Central memory CD8-positive, alpha-beta T cell (primary cell): Measurements from ENCODE around the gene ATG16L2.
"Not testable (repeated sequence)": the region's sequence is repeated elsewhere in the genome, so short reads cannot be mapped to it uniquely, and the experiment has no call there.

Experiments used
- ATAC-seq: fragments of 150-1000 bp; cut with Tn5 transposase; replicated peaks from 2 replicates; pipeline ENCODE4 v1.10.0; 2022; ENCODE audit warnings: mild to moderate bottlenecking, moderate FRiP score, moderate number of reproducible peaks; ENCODE audit not compliant: poor library complexity, severe bottlenecking; ENCODE audit errors: extremely low read depth
- DNase-seq, 2 donors: peaks; one replicate each; pipeline ENCODE4 v3.0.0; 2021; ENCODE audit warnings: low spot score in 2 of 2
- H3K27ac Mint-ChIP-seq: one replicate; pipeline ENCODE4 v1.8.0; 2022; ENCODE audit warnings: low read depth, mild to moderate bottlenecking, moderate library complexity, mixed read lengths
- H3K27me3 Mint-ChIP-seq: one replicate; pipeline ENCODE4 v1.8.0; 2022; ENCODE audit warnings: mixed read lengths
- H3K36me3 Mint-ChIP-seq: one replicate; pipeline ENCODE4 v1.8.0; 2022; ENCODE audit warnings: mild to moderate bottlenecking, moderate library complexity, mixed read lengths; ENCODE audit not compliant: insufficient read depth
- H3K4me1 Mint-ChIP-seq: one replicate; pipeline ENCODE4 v1.8.0; 2022; ENCODE audit warnings: mixed read lengths
- H3K4me3 Mint-ChIP-seq: one replicate; pipeline ENCODE4 v1.8.0; 2022; ENCODE audit warnings: mild to moderate bottlenecking, moderate library complexity, mixed read lengths
- H3K9me3 Mint-ChIP-seq: one replicate; pipeline ENCODE4 v1.8.0; 2022; ENCODE audit warnings: mixed read lengths

Gene ATG16L2

DNA sequence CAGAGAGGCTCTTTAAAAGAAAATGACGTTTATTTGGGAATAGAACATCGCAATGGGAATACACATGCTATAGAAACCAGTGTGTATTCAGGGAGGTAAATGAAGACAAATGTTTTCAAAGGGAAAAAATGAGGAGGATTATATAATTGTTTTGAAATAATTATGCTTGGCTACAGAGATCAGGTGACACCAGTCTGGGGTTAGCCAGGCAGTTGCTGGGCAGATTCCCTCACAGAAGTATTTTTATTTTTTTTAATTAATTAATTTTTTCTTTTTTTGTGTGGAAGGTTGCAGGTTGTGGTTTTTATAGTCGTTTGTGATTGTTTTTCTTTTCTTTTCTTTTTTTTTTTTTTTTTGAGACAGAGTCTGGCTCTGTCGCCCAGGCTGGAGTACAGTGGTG lies 14.8 kb upstream of the ATG16L2 start:
- no peak overlapping the region for H3K27ac Mint-ChIP-seq

DNA sequence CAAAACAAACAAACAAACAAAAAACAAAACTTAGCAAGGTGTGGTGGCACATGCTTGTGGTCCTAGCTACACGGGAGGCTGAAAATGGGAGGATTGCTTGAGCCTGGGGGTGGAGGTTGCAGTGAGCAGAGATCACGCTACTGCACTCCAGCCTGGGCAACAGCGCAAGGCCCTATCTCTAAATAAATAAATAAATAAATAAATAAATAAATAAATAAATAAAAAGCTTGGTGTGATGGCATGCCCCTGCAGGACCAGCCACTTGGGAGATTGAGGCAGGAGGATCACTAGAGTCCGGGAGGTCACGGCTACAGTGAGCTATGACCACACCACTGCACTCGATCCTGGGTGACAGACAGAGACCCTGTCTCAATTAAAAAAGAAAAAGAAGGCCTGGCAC lies 11.4 kb upstream of the ATG16L2 start:
- Mint-ChIP-seq H3K36me3 (peaks cover 4% of the 10 kb centered on the region), H3K9me3 (no peaks in the 10 kb centered on the region), H3K4me1 (no peaks in the 10 kb centered on the region), H3K27ac (no peak overlapping the region), H3K27me3 (no peaks in the 10 kb centered on the region), H3K4me3 (no peak overlapping the region)
- DNase-seq = no peak
- ATAC-seq = no peak

More for the DNA sequence above, 14.8 kb upstream of the ATG16L2 start:
- H3K36me3 Mint-ChIP-seq = no peaks in the 10 kb centered on the region
- no peak overlapping the region for H3K4me3 Mint-ChIP-seq
- H3K9me3 Mint-ChIP-seq = no peaks in the 10 kb centered on the region
- no peaks in the 10 kb centered on the region for H3K27me3 Mint-ChIP-seq
- peaks cover 5% of the 10 kb centered on the region for H3K4me1 Mint-ChIP-seq
- DNase-seq (no peak), ATAC-seq (no peak)

DNA sequence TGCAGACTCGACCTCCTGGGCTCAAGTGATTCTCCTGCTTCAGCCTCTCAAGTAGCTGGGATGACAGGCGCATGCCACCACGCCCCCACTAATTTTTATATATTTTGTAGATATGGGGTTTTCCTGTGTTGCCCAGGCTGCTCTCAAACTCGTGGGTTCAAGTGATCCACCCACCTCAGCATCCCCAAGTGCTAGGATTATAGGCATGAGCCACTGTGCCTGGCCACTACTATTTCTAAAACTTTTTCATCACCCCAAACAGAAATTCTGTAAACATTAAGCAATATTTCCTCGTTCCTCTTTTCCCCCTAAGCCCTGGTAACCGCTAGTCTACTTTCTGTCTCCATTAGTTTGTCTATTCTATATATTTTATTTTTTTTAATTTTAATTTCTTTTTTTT lies 9.0 kb upstream of the ATG16L2 start:
- Mint-ChIP-seq H3K9me3 (no peaks in the 10 kb centered on the region), H3K4me1 (peaks cover under 1% of the 10 kb centered on the region), H3K36me3 (peaks cover 6% of the 10 kb centered on the region), H3K27ac (no peak overlapping the region), H3K27me3 (no peaks in the 10 kb centered on the region), H3K4me3 (no peak overlapping the region)
- no peak for DNase-seq
- ATAC-seq = no peak

DNA sequence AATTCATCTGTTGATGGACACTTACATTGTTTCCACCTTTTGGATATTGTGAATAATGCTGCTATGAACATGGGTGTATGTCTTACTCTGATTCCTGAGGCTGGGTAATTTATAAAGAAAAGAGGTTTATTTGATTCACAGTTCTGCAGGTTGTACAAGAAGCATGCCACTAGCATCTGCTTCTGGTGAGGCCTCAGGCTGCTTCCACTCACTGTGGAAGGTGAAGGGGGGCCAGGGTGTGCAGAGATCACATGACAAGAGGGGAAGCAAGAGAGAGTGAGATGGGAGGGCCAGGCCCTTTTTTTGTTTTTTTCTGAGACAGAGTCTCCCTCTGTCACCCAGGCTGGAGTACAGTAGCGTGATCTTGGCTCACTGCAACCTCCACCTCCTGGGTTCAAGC lies 7.8 kb upstream of the ATG16L2 start:
- H3K27me3 Mint-ChIP-seq, H3K9me3 Mint-ChIP-seq, H3K36me3 Mint-ChIP-seq, H3K4me3 Mint-ChIP-seq, ATAC-seq, H3K27ac Mint-ChIP-seq, H3K4me1 Mint-ChIP-seq, DNase-seq: not testable (repeated sequence)

DNA sequence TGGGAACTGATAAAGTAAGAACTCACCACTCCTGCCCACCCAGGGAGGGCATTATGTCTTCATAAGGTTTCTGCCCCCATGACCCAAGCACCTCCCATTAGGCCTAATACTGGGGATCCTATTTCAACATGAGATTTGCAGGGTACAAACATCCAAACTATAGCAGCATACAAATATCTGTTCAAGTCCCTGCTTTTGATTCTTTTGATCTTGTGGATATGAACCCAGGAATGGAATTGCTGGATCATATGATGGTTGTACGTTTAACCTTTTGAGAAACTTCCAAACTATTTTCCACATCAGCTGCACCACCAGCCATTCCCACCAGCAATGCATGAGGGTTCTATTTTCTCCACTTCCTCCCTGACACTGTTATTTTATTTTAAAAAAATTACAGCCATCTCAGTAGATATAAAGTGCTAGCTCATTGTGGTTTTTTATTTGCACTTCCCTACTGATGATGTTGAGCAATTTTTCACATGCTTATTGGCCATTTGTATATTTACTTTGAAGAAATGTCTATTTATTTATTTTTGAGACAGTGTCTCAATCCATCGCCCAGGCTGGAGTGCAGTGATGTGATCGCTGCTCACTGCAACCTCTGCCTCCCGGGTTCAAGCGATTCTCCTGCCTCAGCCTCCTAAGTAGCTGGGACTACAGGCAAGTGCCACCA lies 7.1 kb upstream of the ATG16L2 start:
- H3K9me3 Mint-ChIP-seq = no peaks in the 10 kb centered on the region
- no peak for DNase-seq
- no peaks in the 10 kb centered on the region for H3K27me3 Mint-ChIP-seq
- H3K4me3 Mint-ChIP-seq = no peak overlapping the region
- peaks cover 10% of the 10 kb centered on the region for H3K36me3 Mint-ChIP-seq
- peaks cover 6% of the 10 kb centered on the region for H3K4me1 Mint-ChIP-seq
- H3K27ac Mint-ChIP-seq = no peak overlapping the region
- ATAC-seq = no peak

DNA sequence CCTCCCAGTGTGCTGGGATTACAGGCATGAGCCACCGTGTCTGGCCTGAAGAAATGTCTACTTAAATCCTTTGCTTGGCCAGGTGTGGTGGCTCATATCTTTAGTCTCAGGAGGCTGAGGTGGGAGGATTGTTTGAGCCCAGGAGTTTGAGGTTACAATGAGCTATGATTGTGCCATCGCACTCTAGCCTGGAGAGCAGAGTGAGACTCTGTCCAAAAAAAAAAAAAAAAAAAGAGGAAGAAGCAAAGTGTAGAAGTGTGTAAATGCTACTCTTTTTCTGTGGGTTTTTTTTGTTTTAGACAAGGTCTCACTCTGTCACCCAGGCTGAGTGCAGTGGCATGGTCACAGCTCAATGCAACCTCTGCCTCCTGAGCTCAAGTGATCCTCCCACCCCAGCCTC lies 6.4 kb upstream of the ATG16L2 start:
- no peak overlapping the region for H3K27ac Mint-ChIP-seq
- ATAC-seq (no peak), DNase-seq (no peak)
- peaks cover 10% of the 10 kb centered on the region for H3K4me1 Mint-ChIP-seq
- H3K9me3 Mint-ChIP-seq = no peaks in the 10 kb centered on the region
- no peaks in the 10 kb centered on the region for H3K27me3 Mint-ChIP-seq
- H3K36me3 Mint-ChIP-seq = peaks cover 12% of the 10 kb centered on the region
- H3K4me3 Mint-ChIP-seq = no peak overlapping the region

DNA sequence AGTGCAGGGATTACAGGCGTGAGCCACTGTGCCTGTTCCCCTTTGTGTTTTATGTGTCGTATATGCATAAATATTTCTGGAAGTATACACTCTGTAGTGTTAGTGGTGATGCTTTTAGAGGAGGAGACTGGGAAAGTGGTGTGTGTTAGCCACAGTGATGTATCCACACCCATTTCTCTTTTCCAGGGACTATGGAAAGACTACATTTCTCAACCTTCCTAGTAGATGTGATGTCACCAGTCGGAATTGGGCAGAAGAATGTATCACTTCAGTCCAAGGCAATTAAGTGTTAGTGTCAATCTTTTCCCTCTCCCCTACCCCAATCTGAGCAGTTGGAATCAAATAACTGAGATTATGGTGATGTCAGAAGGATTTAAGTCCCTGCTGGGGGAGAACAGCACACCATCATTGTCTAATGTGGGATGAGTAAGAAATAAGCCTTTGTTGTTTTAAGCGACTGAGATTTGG lies 5.8 kb upstream of the ATG16L2 start:
- H3K27ac Mint-ChIP-seq = no peak overlapping the region
- H3K36me3 Mint-ChIP-seq = peaks cover 15% of the 10 kb centered on the region
- H3K27me3 Mint-ChIP-seq = no peaks in the 10 kb centered on the region
- H3K9me3 Mint-ChIP-seq = no peaks in the 10 kb centered on the region
- no peak overlapping the region for H3K4me3 Mint-ChIP-seq
- DNase-seq (no peak), ATAC-seq (no peak)
- peaks cover 16% of the 10 kb centered on the region for H3K4me1 Mint-ChIP-seq

DNA sequence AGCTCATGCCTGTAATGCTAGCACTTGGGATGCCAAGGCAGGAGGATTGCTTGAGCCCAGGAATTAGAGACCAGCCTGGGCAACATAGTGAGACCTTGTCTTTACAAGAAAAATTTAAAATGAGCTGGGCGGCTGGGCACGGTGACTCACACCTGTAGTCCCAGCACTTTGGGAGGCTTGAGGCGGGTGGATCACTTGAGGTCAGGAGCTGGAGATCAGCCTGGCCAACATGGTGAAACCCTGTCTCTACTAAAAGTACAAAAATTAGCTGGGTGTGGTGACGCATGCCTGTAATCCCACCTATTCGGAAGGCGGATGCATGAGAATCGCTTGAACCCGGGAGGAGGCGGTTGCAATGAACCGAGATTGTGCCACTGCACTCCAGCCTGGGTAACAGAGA lies 2.5 kb upstream of the ATG16L2 start:
- peaks cover 37% of the 10 kb centered on the region for H3K4me1 Mint-ChIP-seq

DNA sequence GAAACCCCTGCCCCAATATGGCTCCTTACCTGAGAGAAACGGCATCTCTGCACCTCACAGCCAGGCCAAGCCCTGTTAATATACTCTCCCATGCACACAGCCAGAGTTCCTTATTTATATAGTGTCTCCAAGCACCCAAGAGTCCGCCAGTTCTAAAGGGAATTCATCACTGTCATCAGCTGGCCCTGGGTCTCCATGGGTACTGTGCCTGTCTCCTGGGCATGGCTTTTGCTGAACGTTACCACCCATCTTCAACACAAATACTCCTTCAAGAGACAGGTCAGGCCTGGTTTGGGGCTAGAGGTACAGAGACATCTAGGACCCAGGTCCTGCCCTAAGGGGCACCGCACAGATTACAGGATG lies 1.6 kb upstream of the ATG16L2 start:
- Mint-ChIP-seq H3K4me1 (peaks cover 46% of the 10 kb centered on the region), H3K9me3 (no peaks in the 10 kb centered on the region), H3K4me3 (peak overlapping the region; percentile 100), H3K27ac (peak overlapping the region; percentile 99), H3K36me3 (peaks cover 32% of the 10 kb centered on the region), H3K27me3 (no peaks in the 10 kb centered on the region)
- DNase-seq (no peak), ATAC-seq (no peak)

More for the DNA sequence above, 2.5 kb upstream of the ATG16L2 start:
- peaks cover 31% of the 10 kb centered on the region for H3K36me3 Mint-ChIP-seq
- not testable (repeated sequence) for H3K27me3 Mint-ChIP-seq, DNase-seq, H3K4me3 Mint-ChIP-seq, H3K9me3 Mint-ChIP-seq, ATAC-seq
- peak overlapping the region; percentile 99 for H3K27ac Mint-ChIP-seq

DNA sequence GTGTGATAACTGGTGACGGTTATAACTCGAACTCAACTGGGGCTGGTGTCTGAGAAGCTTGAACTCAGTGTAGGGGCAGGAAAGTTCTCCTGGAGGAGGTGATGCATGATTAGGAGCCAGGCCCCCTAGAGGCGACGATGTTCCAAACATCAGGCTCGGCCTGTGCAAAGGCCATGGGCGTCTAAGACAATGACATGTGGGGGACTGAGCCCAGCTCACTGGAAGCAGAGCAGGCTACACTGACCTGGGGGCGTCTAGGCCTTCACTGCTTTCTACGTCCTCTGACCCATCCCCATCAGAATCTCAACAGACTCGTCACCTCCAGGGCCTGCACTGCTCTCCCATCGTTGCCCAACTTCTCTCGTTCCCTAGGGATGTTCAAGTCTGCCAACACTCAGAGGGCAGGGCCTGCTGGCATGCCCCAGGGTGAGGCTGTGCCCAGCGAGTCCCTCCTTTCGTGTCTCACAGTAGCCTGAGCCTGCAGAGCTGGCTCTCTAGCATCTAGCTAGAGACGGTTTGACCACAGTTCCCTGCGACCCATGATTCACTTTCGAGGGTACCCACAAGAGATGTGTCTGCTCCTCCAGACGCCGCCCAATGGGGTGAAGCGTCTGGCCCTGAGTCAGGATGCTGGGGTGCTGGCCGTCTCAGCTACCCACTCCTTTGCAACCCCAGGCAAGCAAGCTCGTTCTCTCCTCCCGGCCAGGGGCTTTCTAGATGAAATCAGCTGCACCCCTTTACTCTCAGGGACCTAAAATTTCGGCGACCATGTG lies 1.1 kb upstream of the ATG16L2 start:
- no peaks in the 10 kb centered on the region for H3K27me3 Mint-ChIP-seq
- peaks cover 34% of the 10 kb centered on the region for H3K36me3 Mint-ChIP-seq
- peaks cover 51% of the 10 kb centered on the region for H3K4me1 Mint-ChIP-seq
- DNase-seq = peak; percentile 46 to 54
- peak overlapping the region; percentile 99 for H3K27ac Mint-ChIP-seq
- peak; percentile 34 for ATAC-seq
- H3K9me3 Mint-ChIP-seq = no peaks in the 10 kb centered on the region
- peak overlapping the region; percentile 100 for H3K4me3 Mint-ChIP-seq

DNA sequence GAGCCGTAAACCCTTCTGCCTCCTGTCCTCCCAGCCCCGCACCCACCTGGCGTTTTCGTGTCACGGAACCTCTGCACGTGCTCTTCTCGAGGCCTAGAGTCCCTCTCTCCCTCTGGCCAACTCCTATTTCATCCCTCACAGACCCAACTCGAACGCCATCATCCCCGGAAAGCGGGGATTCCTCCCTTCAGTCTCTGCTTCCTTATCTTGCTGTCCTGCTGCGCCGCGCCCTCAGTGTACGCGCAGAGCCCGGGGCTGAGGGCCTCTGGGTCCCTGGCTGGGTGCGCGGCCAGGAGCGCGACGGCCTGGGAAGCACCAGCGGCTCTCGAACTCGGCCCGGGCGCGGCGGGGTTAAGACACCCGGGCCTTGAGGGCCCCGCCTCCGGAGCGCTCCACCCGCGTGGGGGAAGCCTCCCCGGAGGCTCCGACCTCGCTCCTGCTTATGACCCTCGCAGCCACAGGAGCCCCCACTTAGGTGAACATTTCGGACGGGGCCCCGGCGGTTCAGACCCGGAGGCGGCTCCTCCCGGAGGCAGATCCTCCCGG lies 398 bp upstream of the ATG16L2 start:
- ATAC-seq = peak; percentile 70
- H3K4me3 Mint-ChIP-seq = peak overlapping the region; percentile 100
- peak overlapping the region; percentile 99 for H3K27ac Mint-ChIP-seq
- no peaks in the 10 kb centered on the region for H3K27me3 Mint-ChIP-seq
- peak; percentile 91 to 92 for DNase-seq
- no peaks in the 10 kb centered on the region for H3K9me3 Mint-ChIP-seq
- peaks cover 39% of the 10 kb centered on the region for H3K36me3 Mint-ChIP-seq
- H3K4me1 Mint-ChIP-seq = peaks cover 55% of the 10 kb centered on the region

DNA sequence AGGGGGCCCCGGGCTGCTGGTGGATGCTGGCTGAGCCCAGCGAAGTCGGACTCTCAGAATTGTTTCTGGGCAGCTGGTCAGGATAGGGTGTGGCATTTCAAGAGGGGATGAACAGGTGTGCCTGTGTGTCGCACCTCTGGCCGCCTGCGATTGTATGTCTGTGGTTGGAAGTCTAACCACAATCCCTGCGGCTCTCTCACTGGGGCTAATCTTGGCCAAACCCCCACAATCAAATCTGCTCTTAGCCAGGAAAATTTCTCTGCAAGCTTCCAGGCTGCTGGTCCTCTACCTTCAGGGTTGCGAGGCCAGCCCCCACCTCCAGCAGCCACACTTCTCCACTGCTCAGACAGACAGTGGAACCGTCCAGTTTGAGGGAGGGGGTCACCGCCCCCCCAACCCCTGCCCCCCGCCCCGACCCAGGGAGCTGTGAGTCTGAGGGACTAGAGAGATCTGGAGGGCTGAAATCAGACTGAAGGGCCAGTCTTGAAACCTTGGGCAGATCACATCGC lies 953 bp downstream of the ATG16L2 start:
- peaks cover 46% of the 10 kb centered on the region for H3K36me3 Mint-ChIP-seq
- no peaks in the 10 kb centered on the region for H3K27me3 Mint-ChIP-seq
- peaks cover 61% of the 10 kb centered on the region for H3K4me1 Mint-ChIP-seq
- DNase-seq (no peak), ATAC-seq (no peak)
- H3K9me3 Mint-ChIP-seq = no peaks in the 10 kb centered on the region
- H3K27ac Mint-ChIP-seq = peak overlapping the region; percentile 99
- peak overlapping the region; percentile 100 for H3K4me3 Mint-ChIP-seq
